HG02852 (cell line): Measurements from ENCODE around the gene PARD6B.
"Not testable (repeated sequence)": the region's sequence is repeated elsewhere in the genome, so short reads cannot be mapped to it uniquely, and the experiment has no call there.

Experiments
- ATAC-seq: cut with Tn5 transposase; IDR thresholded peaks from one replicate; pipeline ENCODE4 v1.9.1; 2021; ENCODE audit warnings: mild to moderate bottlenecking, moderate library complexity; ENCODE audit not compliant: unreplicated experiment

The PARD6B gene

GRCh38 chr20:50771419-50772080 lies 40.2 kb downstream of the PARD6B start:
- not testable (repeated sequence) for ATAC-seq

GRCh38 chr20:50772420-50773185 lies 41.2 kb downstream of the PARD6B start:
- no peak for ATAC-seq

- no peak for ATAC-seq
Measured at GRCh38 chr20:50774515-50774914, 43.1 kb downstream of the PARD6B start.

GRCh38 chr20:50776122-50776817 lies 44.9 kb downstream of the PARD6B start:
- no peak for ATAC-seq

GRCh38 chr20:50777373-50777772 lies 46.0 kb downstream of the PARD6B start:
- ATAC-seq: no peak

- not testable (repeated sequence) for ATAC-seq
Measured at GRCh38 chr20:50778994-50779393, 47.6 kb downstream of the PARD6B start.

GRCh38 chr20:50783390-50783789 lies 52.0 kb downstream of the PARD6B start:
- no peak for ATAC-seq

GRCh38 chr20:50783903-50784302 lies 52.5 kb downstream of the PARD6B start:
- no peak for ATAC-seq

GRCh38 chr20:50784464-50784863 lies 53.1 kb downstream of the PARD6B start:
- no peak for ATAC-seq

GRCh38 chr20:50786703-50787102 lies 55.3 kb downstream of the PARD6B start:
- ATAC-seq: no peak

GRCh38 chr20:50787181-50787580 lies 55.8 kb downstream of the PARD6B start:
- no peak for ATAC-seq

- ATAC-seq: no peak
Measured at GRCh38 chr20:50788045-50788991, 56.9 kb downstream of the PARD6B start.

GRCh38 chr20:50789968-50790650 lies 58.7 kb downstream of the PARD6B start:
- no peak for ATAC-seq

GRCh38 chr20:50790651-50791277 lies 59.4 kb downstream of the PARD6B start:
- ATAC-seq: peak; percentile 56

GRCh38 chr20:50792708-50793574 lies 61.6 kb downstream of the PARD6B start:
- no peak for ATAC-seq

GRCh38 chr20:50793575-50794016 lies 62.2 kb downstream of the PARD6B start:
- ATAC-seq: not testable (repeated sequence)

GRCh38 chr20:50794181-50794845 lies 62.9 kb downstream of the PARD6B start:
- no peak for ATAC-seq
